Measurements from ENCODE around the gene FERMT1. TPM values are rescaled to one million over a fixed set of nuclear protein-coding genes. Genes with fewer than 3 reads are reported as not detected.

The FERMT1 gene
- total and polyA plus RNA-seq, 2 experiments from 2014 or later, result 1.2 to 4.1 TPM

GRCh38 chr20:6040540-6040939 lies 82.3 kb downstream of the FERMT1 start:
- no peaks in the 10 kb centered on the region for H3K9me3 ChIP-seq (ENCODE audit: low read depth)

GRCh38 chr20:6039766-6040165 lies 83.1 kb downstream of the FERMT1 start:
- Histone ChIP-seq H3K9me2 (ENCODE audit: insufficient read depth) (no peaks in the 10 kb centered on the region), H3K27me3 (replicated peaks; ENCODE audit: insufficient read depth) (no peaks in the 10 kb centered on the region), H3K4me3 (no peak overlapping the region), H3K27ac (no peak overlapping the region), H3K9ac (no peak overlapping the region), H2AFZ (no peak overlapping the region), H3K9me3 (ENCODE audit: low read depth) (no peaks in the 10 kb centered on the region), H3K4me1 (ENCODE audit: insufficient read depth) (no peaks in the 10 kb centered on the region), H3K36me3 (ENCODE audit: low read depth) (peaks cover 29% of the 10 kb centered on the region), H4K20me1 (ENCODE audit: insufficient read depth) (0 out of 2 replicates have a peak, but pooled peaks cover under 1% of the 10 kb centered on the region), H3F3A (ENCODE audit: insufficient read depth) (no peaks in the 10 kb centered on the region), H3K79me2 (ENCODE audit: insufficient read depth) (0 out of 2 replicates have a peak, but pooled peaks cover 4% of the 10 kb centered on the region), H3K4me2 (ENCODE audit: unreplicated experiment) (no peak overlapping the region)
- 54 to 56% methylated on average over 5 of the region's 5 CpGs for WGBS, 2 experiments (ENCODE audit: low coverage in 1 of 2, low lambda C conversion rate in 2 of 2, missing lambda C conversion rate in 2 of 2)
- in situ Hi-C loops (cut with MboI), result no loop called here
- no peak for DNase-seq
- TF ChIP-seq EZH2 (IDR thresholded peaks at IDR 0.05; ENCODE audit: insufficient read depth, poor library complexity, severe bottlenecking) (no peak), EZH2phosphoT487 (IDR thresholded peaks at IDR 0.05; ENCODE audit: insufficient read depth, low read depth) (no peak)

More at GRCh38 chr20:6040540-6040939, 82.3 kb downstream of the FERMT1 start:
- Histone ChIP-seq H3K27ac (no peak overlapping the region), H3K4me2 (ENCODE audit: unreplicated experiment) (no peak overlapping the region), H3F3A (ENCODE audit: insufficient read depth) (no peaks in the 10 kb centered on the region), H4K20me1 (ENCODE audit: insufficient read depth) (no peaks in the 10 kb centered on the region), H2AFZ (no peak overlapping the region), H3K4me3 (no peak overlapping the region), H3K79me2 (ENCODE audit: insufficient read depth) (0 out of 2 replicates have a peak, but pooled peaks cover 4% of the 10 kb centered on the region), H3K9ac (no peak overlapping the region), H3K27me3 (replicated peaks; ENCODE audit: insufficient read depth) (no peaks in the 10 kb centered on the region), H3K4me1 (ENCODE audit: insufficient read depth) (no peaks in the 10 kb centered on the region), H3K9me2 (ENCODE audit: insufficient read depth) (no peaks in the 10 kb centered on the region), H3K36me3 (ENCODE audit: low read depth) (peaks cover 29% of the 10 kb centered on the region)
- 95 to 97% methylated on average over 8 of the region's 8 CpGs for WGBS, 2 experiments (ENCODE audit: low coverage in 1 of 2, low lambda C conversion rate in 2 of 2, missing lambda C conversion rate in 2 of 2)
- TF ChIP-seq EZH2phosphoT487 (IDR thresholded peaks at IDR 0.05; ENCODE audit: insufficient read depth, low read depth) (no peak), EZH2 (IDR thresholded peaks at IDR 0.05; ENCODE audit: insufficient read depth, poor library complexity, severe bottlenecking) (no peak)
- in situ Hi-C loops (cut with MboI), result no loop called here
- DNase-seq, result no peak

- WGBS, 2 experiments (ENCODE audit: low coverage in 1 of 2, low lambda C conversion rate in 2 of 2, missing lambda C conversion rate in 2 of 2), result 41 to 57% methylated on average over 3 of the region's 3 CpGs
Observed at GRCh38 chr20:6038256-6038655, 84.6 kb downstream of the FERMT1 start.

GRCh38 chr20:6037082-6037481 lies 85.7 kb downstream of the FERMT1 start:
- TF ChIP-seq EZH2phosphoT487 (IDR thresholded peaks at IDR 0.05; ENCODE audit: insufficient read depth, low read depth), result no peak
- no peak for TF ChIP-seq EZH2 (IDR thresholded peaks at IDR 0.05; ENCODE audit: insufficient read depth, poor library complexity, severe bottlenecking)
- no peak overlapping the region for H2AFZ ChIP-seq
- H3K4me1 ChIP-seq (ENCODE audit: insufficient read depth), result no peaks in the 10 kb centered on the region
- no peak overlapping the region for H3K4me2 ChIP-seq (ENCODE audit: unreplicated experiment)
- no peaks in the 10 kb centered on the region for H3K27me3 ChIP-seq (replicated peaks; ENCODE audit: insufficient read depth)
- H4K20me1 ChIP-seq (ENCODE audit: insufficient read depth), result 0 out of 2 replicates have a peak, but pooled peaks cover 5% of the 10 kb centered on the region
- H3K9ac ChIP-seq, result no peak overlapping the region
- no peak overlapping the region for H3K4me3 ChIP-seq
- no peak overlapping the region for H3K27ac ChIP-seq
- no peaks in the 10 kb centered on the region for H3F3A ChIP-seq (ENCODE audit: insufficient read depth)
- 97% methylated on average over 1 of the region's 1 CpG for WGBS, 2 experiments (ENCODE audit: low coverage in 1 of 2, low lambda C conversion rate in 2 of 2, missing lambda C conversion rate in 2 of 2)
- H3K36me3 ChIP-seq (ENCODE audit: low read depth), result peaks cover 41% of the 10 kb centered on the region
- no peaks in the 10 kb centered on the region for H3K9me2 ChIP-seq (ENCODE audit: insufficient read depth)
- DNase-seq, result no peak
- peaks cover 20% of the 10 kb centered on the region for H3K79me2 ChIP-seq (ENCODE audit: insufficient read depth)
- no peaks in the 10 kb centered on the region for H3K9me3 ChIP-seq (ENCODE audit: low read depth)
- in situ Hi-C loops (cut with MboI), result no loop called here

More at GRCh38 chr20:6038256-6038655, 84.6 kb downstream of the FERMT1 start:
- H3K27me3 ChIP-seq (replicated peaks; ENCODE audit: insufficient read depth), result no peaks in the 10 kb centered on the region
- peaks cover 41% of the 10 kb centered on the region for H3K36me3 ChIP-seq (ENCODE audit: low read depth)
- H3K9ac ChIP-seq, result no peak overlapping the region
- H3K4me3 ChIP-seq, result no peak overlapping the region
- H3F3A ChIP-seq (ENCODE audit: insufficient read depth), result no peaks in the 10 kb centered on the region
- no peaks in the 10 kb centered on the region for H3K9me3 ChIP-seq (ENCODE audit: low read depth)
- no peaks in the 10 kb centered on the region for H3K9me2 ChIP-seq (ENCODE audit: insufficient read depth)
- H3K27ac ChIP-seq, result no peak overlapping the region
- H4K20me1 ChIP-seq (ENCODE audit: insufficient read depth), result 0 out of 2 replicates have a peak, but pooled peaks cover 5% of the 10 kb centered on the region
- H3K4me1 ChIP-seq (ENCODE audit: insufficient read depth), result no peaks in the 10 kb centered on the region
- DNase-seq, result no peak
- no peak overlapping the region for H3K4me2 ChIP-seq (ENCODE audit: unreplicated experiment)
- in situ Hi-C loops (cut with MboI), result no loop called here
- H2AFZ ChIP-seq, result no peak overlapping the region
- H3K79me2 ChIP-seq (ENCODE audit: insufficient read depth), result peaks cover 10% of the 10 kb centered on the region
- no peak for TF ChIP-seq EZH2phosphoT487 (IDR thresholded peaks at IDR 0.05; ENCODE audit: insufficient read depth, low read depth)
- no peak for TF ChIP-seq EZH2 (IDR thresholded peaks at IDR 0.05; ENCODE audit: insufficient read depth, poor library complexity, severe bottlenecking)

All from GM23248 (cell line).